HG02588 (cell line): ENCODE results near the gene CLEC4M.

ENCODE experiments used
- ATAC-seq: cut with Tn5 transposase; IDR thresholded peaks from one replicate; pipeline ENCODE4 v1.9.1; 2021; ENCODE audit warnings: mild to moderate bottlenecking, moderate library complexity; ENCODE audit not compliant: unreplicated experiment

The CLEC4M gene

GRCh38 chr19:7762719-7763293, at the start of gene CLEC4M:
TSS of gene CLEC4M (plus strand) at chr19:7763243. CDS start at chr19:7763267, 24 bp downstream.
- no peak for ATAC-seq

- ATAC-seq = no peak
These were observed 47.4 kb upstream of the CLEC4M start for GRCh38 chr19:7715671-7716070.

GRCh38 chr19:7716762-7717161, 46.3 kb upstream of the CLEC4M start:
- no peak for ATAC-seq

DNA sequence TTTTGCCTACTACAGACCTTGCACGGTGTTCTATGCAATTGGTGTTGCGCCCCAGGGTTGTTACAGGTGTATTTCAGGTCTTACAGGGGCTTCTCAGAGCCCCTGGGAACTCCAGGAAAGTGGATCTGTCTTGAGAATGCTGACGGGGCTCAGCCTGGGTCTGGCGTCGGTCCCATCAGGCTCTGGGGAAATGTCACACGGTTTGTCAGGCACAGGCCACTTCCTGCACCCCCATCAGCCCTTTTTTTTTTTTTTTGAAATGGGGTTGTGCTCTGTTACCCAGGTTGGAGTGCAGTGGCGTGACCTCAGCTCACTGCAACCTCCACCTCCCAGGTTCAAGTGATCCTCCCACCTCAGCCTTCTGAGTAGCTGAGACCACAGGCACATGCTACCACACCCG, 44.4 kb upstream of the CLEC4M start:
- no peak for ATAC-seq

DNA sequence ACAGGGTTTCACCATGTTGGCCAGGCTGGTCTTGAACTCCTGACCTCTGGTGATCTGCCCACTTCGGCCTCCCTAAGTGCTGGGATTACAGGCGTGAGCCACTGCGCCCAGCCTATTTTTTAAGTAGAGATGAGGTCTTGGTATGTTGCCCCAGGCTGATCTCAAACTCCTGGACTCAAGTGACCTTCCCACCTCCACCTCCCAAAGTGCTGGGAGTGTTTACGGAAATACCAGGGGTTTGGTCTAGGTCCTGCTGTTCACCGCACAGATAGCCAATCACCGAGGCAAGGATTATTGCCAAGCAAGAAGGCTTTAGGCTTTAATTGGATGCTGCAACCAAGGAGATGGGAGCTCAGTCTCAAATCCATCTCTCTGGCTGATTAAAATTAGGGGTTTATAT, 42.7 kb upstream of the CLEC4M start:
- no peak for ATAC-seq

GRCh38 chr19:7722231-7722651, 40.8 kb upstream of the CLEC4M start:
- no peak for ATAC-seq

DNA sequence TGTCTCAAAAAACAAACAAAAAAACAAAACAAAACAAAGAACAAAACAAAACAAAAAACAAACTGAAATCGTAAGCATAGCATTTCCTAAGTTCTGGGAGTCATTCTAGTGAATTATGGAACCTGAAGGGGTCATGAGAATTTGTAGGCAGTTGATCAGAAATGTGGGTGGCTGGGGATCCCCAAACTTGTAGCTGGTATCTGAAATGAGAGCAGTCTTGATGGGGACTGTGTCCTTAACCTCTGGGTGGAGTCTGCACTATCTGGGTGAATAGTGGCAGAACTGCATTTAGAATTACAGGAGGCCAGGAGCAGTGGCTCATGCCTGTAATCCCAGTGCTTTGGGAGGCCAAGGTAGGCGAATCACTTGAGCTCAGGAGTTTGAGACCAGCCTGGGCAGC, 37.3 kb upstream of the CLEC4M start:
- no peak for ATAC-seq

DNA sequence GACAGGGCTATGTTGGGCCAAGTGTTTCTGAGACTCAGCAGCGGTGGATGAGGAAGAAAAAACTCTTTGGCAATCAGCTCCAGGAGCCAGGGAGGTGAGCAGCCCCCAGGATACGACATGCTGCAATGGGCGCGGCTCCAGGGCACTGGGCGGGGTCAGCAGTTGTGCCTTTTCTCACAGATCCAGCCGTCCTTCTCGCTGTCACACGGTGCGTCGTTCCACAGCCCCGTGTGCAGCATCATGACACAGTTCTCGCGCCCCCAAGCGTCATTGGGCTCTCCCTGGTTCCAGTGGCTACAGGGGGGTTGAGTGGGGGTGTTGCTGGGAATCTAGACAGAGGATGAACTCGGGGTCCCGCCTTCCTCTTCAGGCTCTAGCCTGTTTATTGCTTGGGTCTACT, 33.8 kb upstream of the CLEC4M start:
- no peak for ATAC-seq

- ATAC-seq = no peak
These were observed 33.2 kb upstream of the CLEC4M start for GRCh38 chr19:7729831-7730285.

- ATAC-seq = no peak
These were observed 32.5 kb upstream of the CLEC4M start for GRCh38 chr19:7730286-7731217.

- ATAC-seq = no peak
These were observed 31.8 kb upstream of the CLEC4M start for GRCh38 chr19:7731218-7731595.

DNA sequence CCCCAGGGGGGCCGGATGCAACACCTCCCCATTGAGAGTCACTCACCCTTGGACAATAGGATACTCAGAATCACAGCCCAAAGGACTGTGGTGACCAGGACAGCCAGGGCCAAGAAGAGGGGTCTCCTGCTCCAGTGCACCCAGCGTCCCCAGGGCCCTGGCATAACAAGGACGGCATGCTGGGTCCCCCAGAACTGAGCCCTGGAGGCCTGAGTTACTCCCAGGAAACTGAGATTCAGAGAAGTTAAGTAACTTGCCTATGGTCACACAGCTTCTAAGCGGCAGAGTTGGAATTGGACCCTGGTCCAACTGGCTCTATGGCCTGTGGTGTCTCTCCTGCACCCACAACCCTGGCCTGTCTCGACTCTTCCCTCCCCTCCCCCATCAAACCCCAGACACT, 31.4 kb upstream of the CLEC4M start:
- ATAC-seq = no peak

DNA sequence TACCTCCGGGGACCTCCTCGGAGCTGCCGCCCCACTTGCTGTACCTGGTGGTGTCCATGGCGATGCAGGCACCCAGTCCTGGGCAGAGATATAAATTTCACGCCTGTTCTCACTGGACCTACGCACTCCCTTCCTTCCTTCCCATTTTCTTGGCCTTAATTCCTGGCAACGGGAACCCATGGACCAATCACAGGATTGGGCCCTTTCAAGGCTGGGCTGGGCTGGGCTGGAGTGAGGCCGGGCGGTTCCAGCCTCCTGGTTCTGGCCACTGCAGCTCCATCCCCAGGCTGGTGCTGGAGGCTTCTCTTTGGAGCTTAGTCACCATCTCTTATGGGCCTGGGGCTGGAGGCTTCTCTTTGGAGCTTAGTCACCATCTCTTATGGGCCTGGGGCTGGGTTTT, 31.0 kb upstream of the CLEC4M start, which contains the start of gene CLEC4G:
Gene CLEC4G, minus strand, starts transcription at position 66 of the 400 bp plus-strand sequence. Its CDS starts 8 bp downstream, at position 58.
- no peak for ATAC-seq

DNA sequence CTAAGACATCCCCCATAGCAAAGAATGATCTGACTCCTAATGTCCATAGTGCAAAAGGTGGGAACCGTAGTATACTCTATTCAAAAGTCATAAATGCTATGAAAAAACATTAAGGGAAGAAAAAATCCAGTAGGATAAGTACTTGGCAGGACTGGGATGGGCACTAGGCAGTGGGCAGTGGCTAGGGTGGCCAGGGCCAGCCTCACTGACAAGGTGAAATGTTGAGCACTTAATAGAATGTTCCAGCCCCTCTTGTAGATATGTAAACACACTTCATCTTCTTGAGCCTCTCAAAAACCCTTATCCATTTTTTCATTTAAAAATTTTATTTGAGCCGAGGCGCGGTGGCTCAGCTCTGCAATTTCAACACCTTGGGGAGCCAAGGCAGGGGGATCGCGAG, 29.7 kb upstream of the CLEC4M start:
- no peak for ATAC-seq

GRCh38 chr19:7734220-7735203, 28.5 kb upstream of the CLEC4M start:
- ATAC-seq = no peak

GRCh38 chr19:7736148-7736547, 26.9 kb upstream of the CLEC4M start:
- no peak for ATAC-seq

- ATAC-seq = no peak
These were observed 25.8 kb upstream of the CLEC4M start for GRCh38 chr19:7737215-7737614.

- ATAC-seq = no peak
These were observed 25.0 kb upstream of the CLEC4M start for GRCh38 chr19:7738023-7738422.

GRCh38 chr19:7739211-7739755, 23.8 kb upstream of the CLEC4M start:
- no peak for ATAC-seq

DNA sequence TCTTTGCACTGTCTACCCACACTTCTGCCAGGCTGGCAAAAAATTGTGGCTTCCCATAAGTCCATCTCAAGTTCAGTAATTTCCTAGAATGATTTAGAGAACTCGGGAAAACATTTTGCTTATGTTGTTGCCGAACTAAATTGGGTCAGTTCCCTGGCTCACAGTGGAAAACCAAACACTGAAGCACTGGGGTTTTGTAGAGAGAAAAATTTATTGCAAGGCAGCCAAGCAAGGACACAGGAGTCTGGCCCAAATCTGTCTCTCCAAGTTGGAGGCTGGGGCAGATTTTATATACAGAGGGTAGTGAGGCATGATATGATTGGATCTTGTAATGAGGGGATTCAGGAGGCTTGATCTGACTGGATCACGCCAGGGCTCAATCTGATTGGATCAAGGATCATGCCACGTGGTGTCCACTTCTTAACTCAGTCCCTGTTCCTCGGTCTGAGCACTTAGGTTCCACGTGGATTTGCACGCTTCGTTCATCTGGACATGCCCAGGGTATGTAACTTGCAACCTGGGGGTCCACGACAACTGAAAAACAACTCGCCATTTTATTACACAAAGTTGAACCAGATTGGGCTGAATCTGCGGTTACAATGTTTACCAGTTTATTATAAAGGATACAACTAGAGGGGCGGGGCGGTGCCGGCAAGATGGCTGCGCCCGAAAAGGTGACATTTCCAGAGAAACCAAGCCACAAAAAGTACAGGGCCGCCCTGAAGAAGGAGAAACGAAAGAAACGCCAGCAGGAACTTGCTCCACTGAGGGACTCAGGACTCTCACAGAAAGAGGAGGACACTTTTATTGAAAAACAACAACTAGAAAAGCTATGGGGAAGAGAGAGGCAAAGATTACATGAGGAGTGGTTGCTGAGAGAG, 23.0 kb upstream of the CLEC4M start:
- no peak for ATAC-seq
